Mesenteric fat pad (tissue), 1 donor: ENCODE results near the gene KIF5C. TPM values are rescaled to one million over a fixed set of nuclear protein-coding genes. Genes with fewer than 3 reads are reported as not detected.
"Not testable (repeated sequence)": the region's sequence is repeated elsewhere in the genome, so short reads cannot be mapped to it uniquely, and the experiment has no call there.

ENCODE experiments used
- DNase-seq: peaks from one replicate; pipeline ENCODE4 v3.0.0-alpha.2; 2020; ENCODE audit warnings: low spot score
- long read RNA-seq: library from polyadenylated mRNA; unstranded; transcript quantifications from one replicate; pipeline ENCODE4 v2.0.0, GENCODE V29; 2020
- total RNA-seq: library from RNA; stranded (reverse); fragmentation: NEBNext Ultra II Directional; extraction: Animal tissue kit (Norgen Biotek cat#: 25700); gene quantifications from one replicate; pipeline ENCODE4 v1.2.1, GENCODE V29; 2021
- donor health status: DM: yes; HTN: yes; CAD: no.

KIF5C gene
- 0.84 TPM for total RNA-seq
- long read RNA-seq, partial matches to known transcripts, result 0 of 1 reads
- long read RNA-seq, other reads (novel, unspliced or antisense), result 1 of 1 reads

DNA sequence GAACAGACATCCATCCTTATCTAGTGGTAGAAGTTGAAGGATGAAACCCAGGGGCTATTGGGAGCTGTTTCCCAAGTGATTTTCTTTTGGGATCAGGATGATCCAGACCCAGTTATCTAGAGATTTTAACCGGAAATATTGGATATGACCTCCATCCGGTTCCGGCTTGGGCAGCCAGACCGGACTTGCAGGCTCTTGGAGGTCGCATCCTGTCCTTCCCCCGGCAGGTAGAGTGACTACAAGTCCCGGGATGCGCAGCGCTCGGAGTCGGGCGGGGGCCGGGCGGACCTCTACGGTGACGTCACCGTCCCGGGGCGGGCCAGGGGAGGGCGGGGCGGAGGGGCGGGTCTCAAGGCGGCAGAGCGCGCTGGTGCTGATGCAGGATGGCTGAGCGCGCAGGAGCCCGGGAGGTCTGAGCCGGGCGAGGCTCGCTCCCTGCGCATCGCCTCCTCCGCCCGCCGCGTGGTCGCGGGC is at the start of gene KIF5C:
KIF5C (plus strand) TSS at position 360 of the 474 bp plus-strand sequence. CDS start 391 bp downstream, outside the sequence.
- DNase-seq, result no peak

DNA sequence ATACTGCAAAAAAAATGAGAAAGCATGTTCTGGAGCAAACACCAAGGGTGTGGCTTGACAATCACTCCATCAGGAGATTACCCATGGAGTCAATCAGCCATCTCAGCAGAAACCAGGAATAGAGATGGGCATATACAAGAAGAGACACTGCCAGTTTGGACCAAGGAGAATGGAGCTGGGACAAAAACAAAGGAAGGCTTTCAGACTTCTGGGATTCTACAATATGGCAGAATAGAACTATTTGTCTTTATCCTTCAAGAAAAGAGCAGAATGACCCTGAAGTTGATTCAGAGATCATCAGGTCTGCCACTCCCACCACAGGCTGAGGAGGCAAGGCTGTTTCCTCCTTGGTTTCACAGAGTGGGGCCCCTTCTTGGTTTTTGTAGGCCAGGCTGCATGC is 48.2 kb upstream of the KIF5C start:
- DNase-seq, result no peak

DNA sequence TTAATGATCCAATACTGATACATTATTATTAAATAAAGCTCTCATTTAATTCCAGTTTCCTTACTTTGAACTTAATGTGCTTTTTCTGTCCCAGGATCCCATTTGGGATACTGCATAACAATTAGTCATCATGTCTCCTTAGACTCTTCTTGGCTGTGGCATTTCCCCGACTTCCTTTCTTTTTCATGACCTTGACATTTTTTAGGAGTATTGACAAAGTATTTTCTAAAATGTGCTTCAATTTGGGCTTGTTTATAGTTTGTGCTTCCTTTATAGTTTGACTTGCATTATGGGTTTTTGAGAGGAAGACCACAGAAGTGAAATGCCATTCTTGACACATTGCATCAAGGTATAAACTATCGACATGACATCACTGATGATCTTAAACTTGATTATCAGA is 46.1 kb upstream of the KIF5C start:
- no peak for DNase-seq

DNA sequence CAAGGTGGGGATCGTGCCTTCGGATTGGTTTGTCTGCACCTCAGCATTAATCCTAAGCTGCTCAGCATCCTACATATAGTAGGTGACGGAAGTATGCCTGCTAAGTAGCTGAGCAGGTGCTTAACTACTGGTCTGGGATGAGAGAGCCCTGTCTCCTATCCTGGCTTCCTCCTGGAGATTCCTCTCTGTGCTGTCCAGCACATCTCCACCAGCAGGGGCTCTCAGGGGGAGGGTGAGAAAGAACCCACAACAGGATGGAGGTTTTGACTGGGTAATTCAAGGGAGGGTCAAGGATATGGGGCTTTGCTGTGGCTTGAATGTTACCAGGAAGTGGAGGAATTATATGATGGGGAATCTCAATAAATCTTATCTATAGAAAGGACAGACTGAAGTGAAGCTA is 45.4 kb upstream of the KIF5C start:
- no peak for DNase-seq

DNA sequence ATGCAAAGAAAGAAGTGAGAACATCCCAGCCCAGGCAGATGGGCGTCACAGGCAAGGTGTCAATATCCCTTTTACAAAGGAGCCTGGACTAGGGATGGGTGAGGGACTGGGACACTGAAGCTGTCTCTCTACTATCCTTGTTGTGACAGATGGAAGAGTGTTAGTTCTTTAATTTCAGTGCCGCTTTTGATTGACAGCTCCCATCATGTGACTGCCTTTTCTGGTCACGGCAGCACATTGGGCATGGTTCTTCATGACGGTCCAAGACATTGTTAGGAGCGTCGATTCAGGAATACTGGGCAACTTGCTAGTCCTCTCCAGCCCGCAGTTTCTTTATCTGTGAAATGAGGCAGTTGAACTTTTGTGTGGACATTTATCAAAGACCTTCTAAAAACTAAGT is 42.4 kb upstream of the KIF5C start:
- no peak for DNase-seq

DNA sequence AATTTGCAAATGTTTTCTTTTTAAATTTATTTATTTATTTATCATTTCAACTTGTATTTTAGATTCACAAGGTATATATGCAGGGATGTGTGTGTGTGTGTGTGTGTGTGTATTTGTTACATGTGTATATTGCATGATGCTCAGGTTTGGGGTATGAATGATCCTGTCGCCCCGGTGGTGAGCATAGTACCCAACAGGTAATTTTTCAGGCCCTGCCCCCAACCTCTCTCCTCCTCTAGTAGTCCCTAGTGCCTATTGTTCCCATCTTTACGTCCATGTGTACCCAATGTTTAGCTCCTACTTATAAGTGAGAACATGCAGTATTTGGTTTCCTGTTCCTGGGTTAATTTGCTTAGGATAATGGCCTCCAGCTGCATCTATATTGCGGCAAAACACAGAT is 33.0 kb upstream of the KIF5C start:
- DNase-seq, result no peak

DNA sequence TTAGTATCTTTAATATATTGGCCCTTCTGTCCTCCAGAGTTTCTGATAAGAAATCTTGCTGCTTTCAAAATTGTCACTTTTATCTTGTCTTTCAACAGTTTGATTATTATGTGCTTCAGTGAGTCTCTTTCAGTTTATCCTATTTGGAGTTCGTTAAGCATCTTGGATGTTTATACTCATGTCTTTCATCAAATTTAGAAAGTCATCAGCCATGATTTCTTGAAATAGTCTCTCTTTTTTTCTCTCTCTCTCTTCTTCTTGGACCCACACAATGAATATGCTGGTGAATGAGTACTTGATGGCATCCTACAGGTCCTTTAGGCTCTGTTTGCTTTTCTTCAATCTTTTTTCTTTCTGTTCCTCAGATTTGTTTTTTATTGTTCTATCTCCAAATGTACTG is 26.9 kb upstream of the KIF5C start:
- DNase-seq, result no peak

DNA sequence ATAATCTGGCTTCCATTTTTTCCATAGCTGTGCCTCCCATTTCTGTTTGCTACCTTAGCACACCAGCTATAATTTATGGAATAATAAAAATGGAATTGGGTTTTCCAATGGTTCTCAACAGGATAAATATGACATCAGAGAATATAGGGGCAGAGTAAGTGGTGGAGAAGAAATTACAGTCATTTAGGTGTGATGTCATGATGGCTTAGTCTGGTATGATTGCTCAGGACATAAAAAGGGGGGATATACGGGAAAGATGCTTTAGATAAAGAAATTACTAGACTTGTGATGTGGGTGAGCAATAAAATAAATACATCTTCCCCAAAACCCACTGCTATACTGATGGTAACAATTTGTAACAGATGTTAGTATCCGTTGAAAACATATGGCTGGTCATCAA is 21.6 kb upstream of the KIF5C start:
- no peak for DNase-seq

DNA sequence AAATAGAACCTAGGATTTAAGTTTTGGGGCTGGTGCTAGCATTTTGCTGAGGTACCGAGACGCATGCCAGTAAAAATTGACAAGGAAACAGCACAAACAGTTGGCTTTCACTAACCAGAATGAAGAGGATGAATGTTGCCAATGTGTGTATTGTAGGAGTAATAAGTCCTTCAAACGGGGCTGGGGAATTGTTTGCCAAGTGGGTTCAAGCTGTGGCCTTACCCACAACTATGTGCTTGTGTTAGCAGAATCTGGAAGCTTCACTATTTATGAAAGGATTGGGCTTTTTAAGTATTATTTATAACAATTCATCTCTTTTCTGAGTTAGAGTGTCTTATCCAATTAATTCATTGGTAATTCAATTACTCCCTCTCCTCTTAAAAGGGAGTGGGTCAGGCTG is 15.0 kb upstream of the KIF5C start:
- no peak for DNase-seq

DNA sequence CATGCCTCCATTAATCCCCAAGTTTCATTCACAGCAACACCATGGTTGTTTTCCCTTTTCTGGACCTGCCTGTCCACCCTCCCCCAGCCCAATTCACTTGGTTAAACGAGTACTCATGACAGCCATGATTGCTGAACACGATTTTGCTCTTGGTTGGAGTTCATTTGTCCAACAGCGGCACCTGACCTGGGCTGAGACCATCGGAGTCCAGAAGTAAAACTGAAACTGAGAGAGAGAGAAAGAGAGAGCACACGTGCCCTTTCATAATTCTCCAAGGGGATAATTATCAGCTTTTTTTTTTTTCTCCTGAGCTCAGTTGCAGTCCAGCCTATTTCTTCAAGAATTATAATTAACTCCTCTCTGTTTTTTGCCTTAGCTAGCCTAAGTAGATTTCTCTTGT is 13.7 kb upstream of the KIF5C start:
- DNase-seq, result no peak

DNA sequence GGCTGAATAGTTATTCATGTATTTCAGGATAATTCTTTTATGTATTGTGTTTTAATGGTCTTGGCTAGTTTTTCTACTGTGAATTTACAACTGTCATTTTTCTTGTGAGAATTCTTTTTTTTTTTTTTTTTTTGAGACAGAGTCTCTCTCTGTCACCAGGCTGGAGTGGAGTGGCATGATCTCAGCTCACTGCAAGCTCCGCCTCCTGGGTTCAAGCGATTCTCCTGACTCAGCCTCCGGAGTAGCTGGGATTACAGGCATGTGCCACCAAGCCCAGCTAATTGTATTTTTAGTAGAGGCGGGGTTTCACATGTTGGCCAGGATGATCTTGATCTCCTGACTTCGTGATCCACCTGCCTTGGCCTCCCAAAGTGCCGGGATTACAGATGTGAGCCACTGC is 12.5 kb upstream of the KIF5C start:
- not testable (repeated sequence) for DNase-seq

DNA sequence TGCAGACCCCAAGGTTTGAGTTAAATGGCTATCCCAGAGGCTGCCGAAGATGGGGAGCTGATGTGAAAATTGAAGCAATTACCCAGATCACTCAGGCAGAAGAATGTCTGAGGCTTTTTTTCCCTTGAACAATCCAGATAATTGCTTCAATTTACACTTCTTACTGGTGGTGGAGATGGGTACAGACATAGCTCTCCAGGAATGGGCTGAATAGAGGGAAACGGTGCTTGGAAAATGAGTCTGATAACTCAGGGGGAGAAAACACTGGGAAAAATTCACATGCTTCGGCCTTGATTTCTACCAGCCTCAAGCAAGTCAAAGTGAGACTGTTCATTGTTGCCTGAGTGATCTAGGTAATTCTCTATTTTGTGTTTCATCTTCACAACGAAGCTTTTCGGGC is 9.5 kb upstream of the KIF5C start:
- DNase-seq, result no peak

DNA sequence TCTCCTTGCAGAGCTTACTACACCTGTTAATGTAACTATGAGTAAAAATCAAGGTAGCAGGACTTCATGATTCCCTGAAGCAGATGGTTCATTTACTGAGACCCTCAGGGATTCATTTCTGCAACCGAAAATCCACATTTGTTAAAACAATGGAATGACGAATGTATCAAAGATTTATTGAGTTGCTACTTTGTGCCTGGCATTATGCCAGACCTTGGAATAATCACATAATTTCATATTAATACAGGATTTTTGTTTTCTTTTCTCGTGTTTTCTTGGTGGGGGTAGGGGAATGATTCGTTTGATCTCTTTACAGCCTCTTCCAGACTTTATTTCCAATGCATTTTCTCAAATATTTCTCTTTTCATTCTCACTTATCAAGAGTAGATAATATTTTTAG is 8.9 kb upstream of the KIF5C start:
- no peak for DNase-seq

DNA sequence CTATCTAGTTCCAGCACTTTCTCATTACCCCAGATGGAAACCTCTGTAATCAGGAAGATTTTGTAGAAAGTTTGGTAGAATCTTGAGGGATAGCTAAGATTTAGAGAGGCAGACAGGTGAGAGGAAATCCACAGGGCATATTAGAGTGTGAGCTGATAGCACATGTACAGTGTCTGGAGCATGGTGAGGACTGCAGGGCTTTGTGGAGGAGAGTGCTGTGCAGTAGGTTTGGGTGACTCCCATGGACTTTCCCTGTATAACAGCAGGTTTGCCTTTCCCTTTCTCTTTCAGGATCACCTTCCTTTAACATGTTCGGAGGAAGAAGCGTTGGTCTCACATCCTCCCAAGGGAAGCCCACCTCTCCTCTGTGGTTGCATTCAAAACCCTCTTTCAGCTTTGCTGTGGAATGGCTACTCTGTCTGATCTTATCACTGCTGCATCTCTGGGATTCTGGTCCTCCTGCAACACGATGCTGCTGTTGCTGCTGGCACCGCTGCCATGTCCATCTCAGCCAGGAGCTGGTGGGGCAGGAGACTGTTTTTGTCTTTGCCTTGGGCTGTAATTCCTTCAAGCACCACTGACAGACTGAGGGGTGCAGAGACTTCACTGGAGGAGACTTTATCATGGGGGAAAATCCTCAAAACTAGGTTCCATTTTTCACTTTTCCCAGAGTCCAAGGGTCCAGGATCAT is 7.8 kb upstream of the KIF5C start:
- DNase-seq, result no peak

DNA sequence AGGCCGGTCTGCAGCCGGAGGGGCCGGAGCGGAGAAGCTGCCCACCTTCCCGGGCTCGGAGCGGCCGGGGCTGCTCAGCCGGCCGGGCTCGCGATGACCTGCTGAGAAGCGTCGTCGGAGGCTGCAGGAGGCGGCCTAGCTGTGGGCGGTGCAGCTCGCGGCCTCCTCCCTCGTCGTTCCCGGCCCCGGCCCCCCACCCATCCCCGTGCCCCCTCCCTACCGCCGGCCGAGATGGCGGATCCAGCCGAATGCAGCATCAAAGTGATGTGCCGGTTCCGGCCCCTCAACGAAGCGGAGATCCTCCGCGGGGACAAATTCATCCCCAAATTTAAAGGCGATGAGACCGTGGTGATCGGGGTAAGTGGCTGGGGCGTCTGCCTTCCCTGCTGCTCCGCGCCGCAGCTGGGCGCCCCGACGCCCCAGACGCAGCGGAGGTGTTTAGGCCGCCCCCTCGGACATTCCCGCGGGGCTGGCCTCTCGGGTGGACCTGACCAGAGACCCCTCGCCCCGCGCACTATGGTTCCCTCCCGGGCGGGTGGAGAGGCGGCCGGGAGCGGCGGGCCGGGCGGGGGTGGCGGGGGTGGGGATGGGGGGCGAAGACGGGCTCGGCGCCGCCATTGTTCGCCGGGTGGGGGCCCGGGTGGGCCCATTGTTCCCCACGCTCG is 492 bp downstream of the KIF5C start:
- no peak for DNase-seq

DNA sequence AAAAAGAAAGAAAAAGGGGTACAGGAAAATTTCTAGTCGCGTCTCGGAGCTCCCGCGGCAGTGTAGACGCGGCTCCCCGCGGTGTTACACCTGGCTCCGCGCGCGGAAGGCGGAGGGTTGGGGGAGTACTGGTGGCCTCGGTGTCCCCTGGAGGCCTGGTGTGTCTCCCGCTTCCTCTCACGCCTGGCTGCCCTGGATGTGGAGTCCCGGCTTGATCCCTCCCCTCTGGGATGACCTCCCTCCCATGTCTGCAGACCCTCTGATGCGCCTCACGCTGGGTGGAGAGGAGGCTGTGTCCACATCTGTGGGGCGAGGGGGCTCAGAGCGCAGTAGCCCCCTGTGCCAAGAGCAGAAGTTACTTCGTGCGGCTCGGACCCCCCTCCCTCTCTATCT is 1.2 kb downstream of the KIF5C start:
- DNase-seq, result no peak

DNA sequence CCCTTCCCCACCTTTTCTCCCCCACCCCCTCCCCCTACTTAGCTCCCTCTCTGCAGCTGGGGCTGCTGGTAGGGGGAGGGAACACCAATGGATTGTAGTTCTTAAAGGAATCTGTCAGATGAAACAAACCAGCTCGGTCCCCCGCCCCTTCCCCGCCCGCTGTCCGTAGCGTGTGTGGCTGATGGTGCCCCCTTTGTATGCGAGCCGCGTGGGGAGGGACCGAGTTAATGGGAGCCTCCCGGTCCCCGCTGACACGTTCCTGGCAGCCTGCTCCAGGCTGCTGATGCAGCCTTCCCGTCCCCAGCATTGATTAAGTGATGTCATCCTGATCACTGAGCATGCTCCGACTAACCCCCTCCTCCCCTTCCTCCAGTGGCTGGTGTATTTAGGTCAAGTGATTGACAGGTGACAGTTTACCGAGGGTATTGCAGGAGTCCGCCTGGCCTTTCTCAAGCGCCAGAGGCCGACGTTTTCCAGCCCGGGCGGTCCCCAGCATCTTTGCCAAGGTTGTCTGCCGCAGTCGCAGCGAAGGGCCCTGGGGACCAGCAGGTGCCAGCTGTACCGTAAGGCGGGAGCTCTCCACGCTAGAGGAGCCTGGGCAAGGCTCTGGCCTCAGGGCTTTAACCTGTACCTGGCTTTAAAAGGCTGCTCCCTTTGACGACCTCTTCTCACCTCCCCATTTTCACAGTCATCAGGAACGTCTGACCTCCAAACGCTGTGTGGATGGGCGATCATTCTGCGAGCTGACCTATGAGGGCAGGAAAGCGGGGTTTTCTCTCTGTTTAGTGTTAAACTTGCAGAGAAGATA is 1.8 kb downstream of the KIF5C start:
- DNase-seq, result no peak

DNA sequence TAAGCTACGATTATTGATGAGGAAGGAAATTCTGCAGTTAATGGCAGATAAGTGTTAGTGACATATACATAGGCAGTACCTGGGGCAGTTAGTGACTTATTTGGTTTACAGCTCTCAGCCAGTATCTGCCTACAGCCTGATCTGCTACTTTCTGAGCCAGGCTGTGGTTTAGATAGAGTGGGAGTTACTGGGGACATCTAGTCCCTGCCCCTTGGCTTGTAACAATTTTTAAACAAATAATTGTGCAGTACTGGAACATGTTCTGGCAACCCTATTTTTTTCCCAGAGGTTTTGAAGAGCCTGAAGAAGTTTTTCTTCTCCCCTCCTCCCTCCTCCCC is 2.3 kb downstream of the KIF5C start:
- no peak for DNase-seq

DNA sequence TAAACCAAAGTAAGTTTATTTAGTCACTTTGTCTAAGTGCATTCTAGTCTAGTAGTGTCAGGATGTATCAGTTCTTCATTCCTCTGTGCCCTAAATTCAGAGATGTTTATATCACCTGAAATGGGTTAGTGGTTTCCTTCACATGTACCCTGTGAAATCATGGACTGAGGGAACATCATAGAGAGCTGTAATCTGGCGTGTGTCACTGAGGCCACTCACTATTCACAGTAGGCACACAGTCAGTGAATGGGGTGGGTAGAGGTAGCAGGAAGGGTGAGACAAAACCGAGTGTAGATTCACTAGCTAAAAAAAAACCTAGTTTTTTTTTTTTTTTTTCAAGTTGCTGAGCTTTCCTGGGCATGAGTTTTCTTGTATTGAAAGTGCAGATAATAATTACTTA is 5.6 kb downstream of the KIF5C start:
- no peak for DNase-seq

DNA sequence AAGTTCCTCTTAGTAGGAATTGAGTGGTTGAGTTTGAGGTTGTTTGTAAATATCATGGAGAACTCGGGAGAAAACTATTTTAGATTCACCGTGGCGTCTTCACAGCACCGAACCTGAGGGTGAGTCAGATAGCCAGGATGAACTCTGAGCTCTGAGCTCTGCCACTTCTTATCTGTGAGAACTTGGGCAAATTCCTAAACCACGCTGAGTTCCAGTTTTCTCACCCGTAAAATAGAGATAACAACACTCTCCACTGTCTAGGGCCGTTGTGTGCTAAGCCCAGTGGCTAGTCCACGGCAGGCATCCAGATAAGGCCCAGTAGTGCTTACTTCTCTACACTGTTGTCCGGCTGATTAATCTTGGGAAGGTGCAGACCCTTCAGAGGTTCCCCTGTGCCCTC is 7.0 kb downstream of the KIF5C start:
- DNase-seq, result no peak

DNA sequence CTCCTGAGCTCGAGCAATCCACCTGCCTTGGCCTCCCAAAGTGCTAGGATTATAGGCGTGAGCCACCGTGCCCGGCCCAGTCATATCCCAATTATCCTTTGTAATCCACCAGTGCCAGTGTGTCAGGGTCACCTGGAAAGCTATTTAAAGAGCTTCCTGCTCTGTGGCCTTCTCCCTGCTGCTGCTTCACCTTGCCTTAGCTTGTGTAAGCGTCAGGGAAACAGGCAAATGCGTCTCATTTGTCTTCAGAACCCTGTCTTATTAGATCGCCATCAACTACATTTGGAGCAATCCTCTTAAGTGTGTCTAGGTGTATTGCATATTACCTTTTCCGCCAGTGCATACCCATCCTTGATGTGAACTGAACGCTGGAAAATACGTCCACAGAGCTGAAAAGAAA is 10.2 kb downstream of the KIF5C start:
- DNase-seq, result no peak

DNA sequence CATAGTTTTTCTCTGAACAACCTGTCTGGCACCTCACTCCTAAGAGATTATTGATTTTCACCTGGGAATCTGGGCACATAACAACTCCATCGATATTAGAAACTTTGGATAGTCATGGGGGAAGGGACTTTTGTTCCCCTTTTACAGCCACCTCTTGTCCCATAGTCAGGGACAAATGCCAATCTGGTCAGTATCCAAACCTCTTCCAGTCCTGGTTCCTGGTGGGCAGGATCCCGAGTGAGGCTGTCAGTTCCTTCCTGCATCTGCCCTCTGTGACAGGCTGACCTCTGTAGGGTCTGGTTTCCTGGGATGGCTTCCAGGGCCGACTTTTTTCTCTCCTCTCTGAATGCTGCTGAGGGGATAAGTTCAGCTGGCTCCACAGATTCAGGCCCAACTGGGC is 11.0 kb downstream of the KIF5C start:
- no peak for DNase-seq
